Middle frontal gyrus (tissue), 1 donor: Measurements from ENCODE around the gene CABP1.
"Not testable (repeated sequence)": the region's sequence is repeated elsewhere in the genome, so short reads cannot be mapped to it uniquely, and the experiment has no call there.

Experiments used
- DNase-seq: peaks from one replicate; pipeline ENCODE4 v3.0.0-alpha.2; 2015; ENCODE audit warnings: low spot score; ENCODE audit errors: extremely low spot score

CABP1 gene

GRCh38 chr12:120639771-120640721, at the start of gene CABP1:
CABP1 (plus strand) TSS chr12:120640626; CDS start chr12:120640686, 60 bp downstream.
- no peak for DNase-seq

GRCh38 chr12:120590741-120591407, 49.6 kb upstream of the CABP1 start:
- no peak for DNase-seq

DNA sequence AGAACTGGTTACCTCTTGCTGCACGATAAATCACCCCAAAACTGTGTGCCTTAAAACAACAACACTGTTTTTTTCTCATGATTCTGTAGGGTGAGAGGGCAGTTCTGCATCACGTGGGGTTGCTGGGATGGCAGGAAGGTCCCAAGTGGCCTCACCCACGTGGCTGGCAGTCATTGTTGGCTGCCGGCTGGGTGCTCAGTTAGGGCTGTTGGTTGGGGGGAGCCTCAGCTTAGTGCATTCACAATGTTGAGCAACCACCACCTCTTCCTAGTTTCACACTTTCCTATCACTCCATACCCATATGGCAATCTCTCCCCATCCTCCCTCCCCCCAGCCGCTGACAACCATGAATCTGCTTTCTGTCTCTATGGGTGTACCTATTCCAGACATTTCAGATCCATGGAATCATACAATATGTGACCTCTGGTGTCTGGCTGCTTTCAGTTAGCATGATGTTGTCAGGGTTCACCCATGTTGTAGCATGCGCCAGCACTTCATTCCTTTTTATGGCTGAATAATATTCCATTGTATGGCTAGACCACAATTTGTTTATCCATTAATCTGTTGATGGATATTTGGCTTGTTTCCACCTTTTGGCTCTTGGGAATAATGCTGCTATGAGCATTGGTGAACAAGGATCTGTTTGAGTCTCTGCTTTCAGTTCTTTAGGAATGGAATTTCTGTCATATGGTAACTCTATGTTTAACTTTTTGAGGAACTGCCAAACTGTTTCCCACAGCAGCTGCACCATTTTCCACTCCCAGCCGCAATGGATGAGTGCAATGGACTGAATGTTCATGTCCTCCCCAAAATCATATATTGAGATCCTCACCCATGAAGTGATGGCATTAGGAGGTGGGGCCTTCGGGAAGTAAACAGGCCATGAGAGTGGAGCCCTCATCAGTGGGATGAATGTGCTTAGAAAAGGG, 48.0 kb upstream of the CABP1 start:
- no peak for DNase-seq

DNA sequence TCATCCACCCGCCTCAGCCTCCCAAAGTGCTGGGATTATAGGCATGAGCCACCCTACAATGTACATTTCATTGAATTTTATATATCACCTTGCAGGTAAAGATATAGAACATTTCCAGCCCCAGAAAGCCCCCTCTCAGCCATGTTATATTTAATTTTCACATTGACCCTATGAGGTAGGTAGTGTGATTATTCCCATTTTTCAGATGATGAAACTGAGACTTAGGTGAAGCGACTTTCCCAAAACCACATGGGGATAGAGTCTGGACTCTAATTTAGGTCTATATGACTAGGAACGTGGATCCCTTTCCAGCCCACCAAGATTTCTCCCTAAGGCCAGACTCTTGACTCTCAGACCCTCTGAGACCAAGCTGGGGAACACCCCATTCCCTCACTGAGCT, 43.5 kb upstream of the CABP1 start:
- DNase-seq, result no peak

GRCh38 chr12:120597861-120598260, 42.6 kb upstream of the CABP1 start:
- DNase-seq, result no peak

DNA sequence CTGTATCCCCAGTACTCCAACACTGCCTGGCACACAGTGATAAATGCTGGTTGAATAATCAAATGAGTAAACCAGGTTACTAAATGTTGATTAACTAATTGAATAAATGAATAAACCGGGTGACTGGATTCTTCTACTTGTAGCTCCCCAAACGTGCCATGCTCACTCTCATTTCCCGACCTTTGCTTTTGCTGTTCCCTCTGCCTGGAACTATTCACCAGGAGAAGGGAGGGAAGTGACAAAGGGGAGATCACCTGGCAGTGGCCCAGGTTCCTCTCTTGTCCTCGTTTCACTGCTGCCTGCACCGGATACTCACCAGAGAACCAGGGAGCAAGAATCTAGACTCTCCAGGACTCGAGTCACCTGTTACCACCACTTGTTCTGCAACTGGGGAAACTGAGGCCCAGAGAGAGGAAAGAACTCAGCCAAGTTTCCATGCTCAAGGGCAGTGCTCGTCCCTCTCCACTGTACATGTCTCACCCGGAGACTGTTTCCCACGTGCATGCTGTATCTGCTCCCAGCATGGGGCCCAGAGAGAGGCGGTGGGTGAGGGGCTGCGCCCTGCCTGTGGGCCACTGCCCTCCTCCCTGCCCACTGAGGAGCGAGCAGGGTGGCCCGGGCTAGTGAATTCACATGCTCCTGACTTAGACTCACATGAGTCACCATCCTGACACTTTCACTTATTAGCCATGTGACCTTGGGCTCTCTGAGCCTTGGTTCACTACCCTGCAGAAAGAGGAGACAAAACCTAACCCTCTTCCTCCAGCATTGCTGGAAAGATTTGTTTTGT, 41.6 kb upstream of the CABP1 start:
- no peak for DNase-seq

GRCh38 chr12:120599672-120600552, 40.5 kb upstream of the CABP1 start:
- no peak for DNase-seq

GRCh38 chr12:120602416-120602815, 38.0 kb upstream of the CABP1 start:
- not testable (repeated sequence) for DNase-seq

DNA sequence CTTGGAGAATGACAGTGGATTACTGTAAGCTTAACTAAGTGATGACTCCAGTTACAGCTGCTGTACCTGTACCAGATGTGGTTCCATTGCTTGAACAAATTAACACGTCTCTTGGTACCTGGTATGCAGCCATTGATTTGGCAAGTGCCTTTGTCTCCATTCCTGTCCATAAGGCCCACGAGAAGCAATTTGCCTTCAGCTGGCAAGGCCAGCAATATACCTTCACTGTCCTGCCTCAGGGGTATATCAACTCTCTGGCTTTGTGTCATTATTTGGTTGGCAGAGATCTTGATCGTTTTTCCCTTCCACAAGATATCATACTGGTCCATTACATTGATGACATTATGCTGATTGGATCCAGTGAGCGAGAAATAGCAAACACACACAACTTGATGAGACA, 29.9 kb upstream of the CABP1 start:
- no peak for DNase-seq

DNA sequence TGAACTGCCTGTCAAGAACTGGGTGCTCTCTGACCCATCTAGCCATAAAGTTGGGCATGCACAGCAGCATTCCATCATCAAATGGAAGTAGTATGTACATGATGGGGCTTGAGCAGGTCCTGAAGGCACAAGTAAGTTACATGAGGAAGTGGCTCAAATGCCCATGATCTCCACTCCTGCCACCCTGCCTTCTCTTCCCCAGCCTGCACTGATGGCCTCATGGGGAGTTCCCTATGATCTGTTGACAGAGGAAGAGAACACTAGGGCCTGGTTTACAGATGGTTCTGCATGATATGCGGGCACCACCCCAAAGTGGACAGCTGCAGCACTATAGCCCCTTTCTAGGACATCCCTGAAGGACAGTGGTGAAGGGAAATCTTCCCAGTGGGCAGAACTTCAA, 28.9 kb upstream of the CABP1 start:
- not testable (repeated sequence) for DNase-seq

- DNase-seq, result no peak
Observed at GRCh38 chr12:120614848-120615247, 25.6 kb upstream of the CABP1 start.

DNA sequence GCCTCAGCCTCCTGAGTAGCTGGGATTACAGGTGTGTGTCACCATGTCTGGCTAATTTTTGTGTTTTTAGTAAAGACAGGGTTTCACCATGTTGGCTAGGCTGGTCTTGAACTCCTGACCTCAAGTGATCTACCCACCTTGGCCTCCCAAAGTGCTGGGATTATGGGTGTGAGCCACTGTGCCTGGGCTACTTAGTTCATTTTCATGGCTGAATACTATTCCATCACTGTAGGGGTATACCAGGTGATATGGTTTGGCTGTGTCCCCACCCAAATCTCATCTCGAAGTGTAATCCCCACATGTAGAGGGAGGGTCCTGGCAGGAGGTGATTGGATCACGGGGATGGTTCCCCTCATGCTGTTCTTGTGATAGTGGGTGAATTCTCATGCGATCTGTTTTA, 23.2 kb upstream of the CABP1 start:
- DNase-seq, result not testable (repeated sequence)

GRCh38 chr12:120617767-120618166, 22.7 kb upstream of the CABP1 start:
- DNase-seq, result not testable (repeated sequence)

- no peak for DNase-seq
Observed at GRCh38 chr12:120618954-120619615, 21.3 kb upstream of the CABP1 start.

- DNase-seq, result no peak
Observed at GRCh38 chr12:120620624-120621023, 19.8 kb upstream of the CABP1 start.

- DNase-seq, result no peak
Observed at GRCh38 chr12:120625557-120626419, 14.6 kb upstream of the CABP1 start.

DNA sequence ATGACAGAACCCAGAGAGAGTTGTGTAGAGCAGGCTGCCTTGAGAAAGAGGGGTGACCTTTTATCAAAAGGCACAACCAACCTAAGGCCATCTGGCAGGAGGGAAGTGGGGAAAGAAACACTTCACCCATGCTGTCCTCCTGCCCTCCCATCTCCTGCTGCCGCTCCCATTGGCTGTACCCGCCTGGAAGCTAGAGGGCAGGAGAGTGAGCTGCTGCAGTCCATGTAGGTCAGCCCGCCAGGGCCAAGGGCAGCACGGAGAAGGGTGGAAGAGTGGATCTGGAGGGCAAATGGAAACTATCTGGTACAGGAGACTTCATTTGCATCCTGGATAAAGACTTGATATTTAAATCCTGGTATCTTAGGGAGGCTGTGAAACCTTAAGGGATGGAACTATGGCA, 11.5 kb upstream of the CABP1 start:
- no peak for DNase-seq
